Measurements from ENCODE around the gene MEOX2. TPM values are rescaled to one million over a fixed set of nuclear protein-coding genes. Genes with fewer than 3 reads are reported as not detected.

The MEOX2 gene
- total and polyA plus RNA-seq, 2 donors from 2014 or later = 1.2 TPM; not detected in 1

DNA sequence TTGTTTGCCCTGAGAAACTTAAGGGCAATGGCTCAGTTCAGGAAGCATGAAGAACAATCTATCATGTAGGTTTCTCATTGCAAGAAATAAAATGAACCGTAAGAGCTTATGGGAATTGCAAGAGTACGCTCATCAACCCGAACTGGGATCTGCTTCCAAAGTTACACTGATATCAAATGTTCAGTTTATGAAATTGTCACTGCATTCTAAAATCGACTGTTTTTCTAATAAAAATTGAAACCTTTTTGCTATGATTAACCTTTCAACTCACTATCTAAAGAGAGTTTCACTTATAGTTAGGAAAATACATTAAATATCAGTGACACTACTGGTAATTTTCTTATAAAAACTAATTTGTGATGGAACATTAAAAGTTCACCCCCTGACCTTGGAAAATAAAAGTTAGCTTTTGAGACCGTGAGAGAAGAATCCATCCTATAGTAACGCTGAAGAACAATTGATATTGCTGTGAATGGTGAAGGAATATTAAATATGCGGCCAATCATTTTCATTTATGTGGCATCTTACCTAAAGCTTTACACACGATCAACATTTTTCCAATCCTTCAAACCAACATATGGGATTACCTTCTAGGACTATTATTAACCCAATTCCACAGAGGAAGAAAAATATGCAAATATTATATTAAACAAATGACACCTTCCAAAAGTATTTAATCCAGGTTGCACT is 2.2 kb downstream of the MEOX2 start:
- peaks cover 39% of the 10 kb centered on the region for H3K27me3 ChIP-seq (ENCODE audit: control insufficient read depth, insufficient read depth, low read length)
- DNase-seq (no peak), FAIRE-seq (no peak)
- no peak overlapping the region for H3K4me3 ChIP-seq (ENCODE audit: low read length in 3 of 3)
- TF ChIP-seq, protein P1, sequence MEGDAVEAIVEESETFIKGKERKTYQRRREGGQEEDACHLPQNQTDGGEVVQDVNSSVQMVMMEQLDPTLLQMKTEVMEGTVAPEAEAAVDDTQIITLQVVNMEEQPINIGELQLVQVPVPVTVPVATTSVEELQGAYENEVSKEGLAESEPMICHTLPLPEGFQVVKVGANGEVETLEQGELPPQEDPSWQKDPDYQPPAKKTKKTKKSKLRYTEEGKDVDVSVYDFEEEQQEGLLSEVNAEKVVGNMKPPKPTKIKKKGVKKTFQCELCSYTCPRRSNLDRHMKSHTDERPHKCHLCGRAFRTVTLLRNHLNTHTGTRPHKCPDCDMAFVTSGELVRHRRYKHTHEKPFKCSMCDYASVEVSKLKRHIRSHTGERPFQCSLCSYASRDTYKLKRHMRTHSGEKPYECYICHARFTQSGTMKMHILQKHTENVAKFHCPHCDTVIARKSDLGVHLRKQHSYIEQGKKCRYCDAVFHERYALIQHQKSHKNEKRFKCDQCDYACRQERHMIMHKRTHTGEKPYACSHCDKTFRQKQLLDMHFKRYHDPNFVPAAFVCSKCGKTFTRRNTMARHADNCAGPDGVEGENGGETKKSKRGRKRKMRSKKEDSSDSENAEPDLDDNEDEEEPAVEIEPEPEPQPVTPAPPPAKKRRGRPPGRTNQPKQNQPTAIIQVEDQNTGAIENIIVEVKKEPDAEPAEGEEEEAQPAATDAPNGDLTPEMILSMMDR (IDR thresholded peaks at IDR 0.05; ENCODE audit: borderline replicate concordance, extremely low read depth, insufficient read depth) = no peak
- H3K27ac ChIP-seq (ENCODE audit: low read depth in 2 of 2, low read length in 2 of 2) = no peak overlapping the region
- peaks cover 0 to 10% (median 2%) of the 10 kb centered on the region in 3 donors for H3K4me1 ChIP-seq (ENCODE audit: control insufficient read depth in 2 of 3, insufficient read depth in 2 of 3, low read depth in 1 of 3, low read length in 3 of 3)
- H3K9ac ChIP-seq (ENCODE audit: low read length in 3 of 3) = no peak overlapping the region
- no peaks in the 10 kb centered on the region for H3K9me3 ChIP-seq (ENCODE audit: control insufficient read depth in 2 of 3, insufficient read depth in 1 of 3, low read length in 3 of 3)
- no peaks in the 10 kb centered on the region for H3K36me3 ChIP-seq (ENCODE audit: control insufficient read depth in 2 of 3, insufficient read depth in 3 of 3, low read length in 3 of 3)
- intact Hi-C loops (cut with DNase I) = no loop called here

DNA sequence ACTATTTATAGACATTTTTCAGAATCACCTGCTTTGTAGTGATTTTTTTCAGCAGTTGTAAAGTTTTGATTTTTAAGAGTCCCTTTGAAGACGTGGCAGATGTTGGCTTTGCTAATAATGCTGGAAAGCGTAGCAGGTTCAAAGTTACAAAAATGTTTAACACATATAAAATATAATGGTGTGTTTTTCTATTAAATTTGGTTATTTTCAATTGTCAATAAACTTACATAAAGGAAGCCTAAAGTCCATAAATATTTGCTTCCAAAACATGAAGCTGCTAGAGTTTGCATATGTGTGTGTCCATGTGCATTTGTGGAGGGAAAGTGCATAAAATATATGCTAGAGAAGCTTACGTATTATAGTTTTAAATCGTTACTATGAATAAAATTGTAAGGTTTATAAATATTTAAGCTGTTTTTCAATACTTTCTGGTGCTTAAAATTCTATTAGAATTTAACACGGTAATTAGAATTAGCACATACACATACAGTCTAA is 3.7 kb downstream of the MEOX2 start:
- Histone ChIP-seq H3K36me3 (ENCODE audit: control insufficient read depth in 2 of 3, insufficient read depth in 3 of 3, low read length in 3 of 3) (no peaks in the 10 kb centered on the region), H3K27me3 (ENCODE audit: control insufficient read depth, insufficient read depth, low read length) (peaks cover 26% of the 10 kb centered on the region), H3K9ac (ENCODE audit: low read length in 3 of 3) (no peak overlapping the region), H3K4me3 (ENCODE audit: low read length in 3 of 3) (no peak overlapping the region), H3K9me3 (ENCODE audit: control insufficient read depth in 2 of 3, insufficient read depth in 1 of 3, low read length in 3 of 3) (no peaks in the 10 kb centered on the region), H3K27ac (ENCODE audit: low read depth in 2 of 2, low read length in 2 of 2) (no peak overlapping the region), H3K4me1 (ENCODE audit: control insufficient read depth in 2 of 3, insufficient read depth in 2 of 3, low read depth in 1 of 3, low read length in 3 of 3) (peaks cover 0 to 10% (median 2%) of the 10 kb centered on the region in 3 donors)
- DNase-seq (no peak), FAIRE-seq (no peak)
- TF ChIP-seq, protein P1 (IDR thresholded peaks at IDR 0.05; ENCODE audit: borderline replicate concordance, extremely low read depth, insufficient read depth) = no peak
- intact Hi-C loops (cut with DNase I) = no loop called here

DNA sequence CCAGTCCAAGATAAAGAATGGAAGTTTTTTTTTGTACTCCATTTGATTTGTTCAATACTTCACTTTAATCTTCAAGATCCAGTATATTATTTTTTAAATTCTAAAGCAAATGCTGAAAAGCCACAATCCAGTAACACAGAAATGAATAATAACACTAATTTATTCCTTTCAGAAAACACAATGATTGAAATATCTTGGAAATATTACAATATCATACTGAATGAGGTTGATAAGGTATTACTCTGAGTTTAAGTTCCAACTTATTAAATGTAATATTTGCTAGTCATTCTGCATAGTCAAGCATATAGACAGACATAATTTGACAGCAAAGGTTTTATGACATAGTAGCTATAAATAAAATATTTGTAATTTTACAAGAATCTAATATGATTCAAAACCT is 4.4 kb downstream of the MEOX2 start:
- Histone ChIP-seq H3K9ac (ENCODE audit: low read length in 3 of 3) (no peak overlapping the region), H3K27ac (ENCODE audit: low read depth in 2 of 2, low read length in 2 of 2) (no peak overlapping the region), H3K4me1 (ENCODE audit: control insufficient read depth in 2 of 3, insufficient read depth in 2 of 3, low read depth in 1 of 3, low read length in 3 of 3) (peaks cover 0 to 10% (median 2%) of the 10 kb centered on the region in 3 donors), H3K4me3 (ENCODE audit: low read length in 3 of 3) (no peak overlapping the region), H3K27me3 (ENCODE audit: control insufficient read depth, insufficient read depth, low read length) (peaks cover 21% of the 10 kb centered on the region), H3K36me3 (ENCODE audit: control insufficient read depth in 2 of 3, insufficient read depth in 3 of 3, low read length in 3 of 3) (no peaks in the 10 kb centered on the region), H3K9me3 (ENCODE audit: control insufficient read depth in 2 of 3, insufficient read depth in 1 of 3, low read length in 3 of 3) (no peaks in the 10 kb centered on the region)
- TF ChIP-seq, protein P1 (IDR thresholded peaks at IDR 0.05; ENCODE audit: borderline replicate concordance, extremely low read depth, insufficient read depth) = no peak
- intact Hi-C loops (cut with DNase I) = no loop called here
- DNase-seq = no peak
- FAIRE-seq = no peak

Measured in kidney (tissue), 14 donors.